GM12878 (cell line): ENCODE data around the gene TMEM63C. TPM values are rescaled to one million over a fixed set of nuclear protein-coding genes. Genes with fewer than 3 reads are reported as not detected.

Experiments used
- ATAC-seq: fragments of 200-7000 bp; cut with Tn5 transposase; 3 replicates; pipeline ENCODE4 v1.9.1; 2020; ENCODE audit warnings: mild to moderate bottlenecking, moderate library complexity
- BruUV-seq: library from RNA; stranded (reverse); fragments of 400-500 nt; replicated peaks from 2 replicates; lab custom pipeline; 2021; lab: Mats Ljungman, UMichigan
- CTCF ChIA-PET: fragments of 300-600 bp; sonication (Branson Sonifier 250); formaldehyde crosslinking; extraction: SDS; loops from one replicate; lab custom pipeline; 2021; ENCODE audit warnings: inconsistent platforms; lab: Yijun Ruan, JAX
- POLR2A ChIA-PET: fragments of 350-600 bp; formaldehyde crosslinking; extraction: SDS; loops from one replicate; lab custom pipeline; 2021; ENCODE audit warnings: inconsistent platforms; lab: Charles Lee
- RAD21 ChIA-PET: fragments of 300-600 bp; sonication (Branson Sonifier 250); formaldehyde crosslinking; loops from one replicate; lab custom pipeline; 2023; ENCODE audit warnings: antibody characterized with exemption; ENCODE audit not compliant: unreplicated experiment; lab: Charles Lee
- SMC1A ChIA-PET: fragments of 300-600 bp; sonication (Branson Sonifier 250); formaldehyde crosslinking; loops from one replicate; lab custom pipeline; 2023; ENCODE audit not compliant: unreplicated experiment, uncharacterized antibody; lab: Charles Lee
- DNase-seq: peaks from one replicate; pipeline ENCODE4 v3.0.0-alpha.2; 2011; ENCODE audit warnings: low read depth, low spot score
- FAIRE-seq: peaks from 3 replicates; lab custom pipeline; 2011; peaks lifted over from hg19 to GRCh38; lab: Jason Lieb, UNC
- H2AFZ ChIP-seq: 2 replicates; pipeline ENCODE4 v1.6.0; 2011; ENCODE audit warnings: low read depth, low read length, control low read depth; ENCODE audit not compliant: control insufficient read depth
- H3K27ac ChIP-seq: 2 replicates; pipeline ENCODE4 v1.5.1; 2011; ENCODE audit warnings: control low read depth; ENCODE audit not compliant: control insufficient read depth, insufficient read depth
- H3K27me3 ChIP-seq, 2 experiments: replicated peaks in 1 of 2; 2 replicates each; pipeline versions ENCODE4 v1.6.0 to v1.6.1; 2011; ENCODE audit warnings: low read length in 1 of 2; ENCODE audit not compliant: control insufficient read depth in 2 of 2, insufficient read depth in 2 of 2
- H3K36me3 ChIP-seq, 2 experiments: 2 replicates each; pipeline ENCODE4 v1.5.1; 2011; ENCODE audit warnings: low read length in 1 of 2; ENCODE audit not compliant: control insufficient read depth in 2 of 2, insufficient read depth in 2 of 2
- H3K4me1 ChIP-seq: 2 replicates; pipeline ENCODE4 v1.6.1; 2011; ENCODE audit warnings: mild to moderate bottlenecking, low read length, moderate library complexity, mixed read lengths; ENCODE audit not compliant: control insufficient read depth, insufficient read depth
- H3K4me2 ChIP-seq: 2 replicates; pipeline ENCODE4 v1.6.0; 2011; ENCODE audit warnings: control low read depth; ENCODE audit not compliant: control insufficient read depth, insufficient read depth
- H3K4me3 ChIP-seq: fragments of 200-600 bp; sonication (generic); 2 replicates; pipeline ENCODE4 v1.5.1; 2016
- H3K79me2 ChIP-seq: 2 replicates; pipeline ENCODE4 v1.6.0; 2011; ENCODE audit warnings: low read length; ENCODE audit not compliant: control insufficient read depth, insufficient read depth
- H3K9ac ChIP-seq: 2 replicates; pipeline ENCODE4 v1.8.0; 2011; ENCODE audit warnings: low read length, control low read depth, mixed read lengths; ENCODE audit not compliant: control insufficient read depth, insufficient read depth
- H3K9me3 ChIP-seq: replicated peaks from 3 replicates; pipeline ENCODE4 v1.5.1; 2011; ENCODE audit warnings: mild to moderate bottlenecking, low read length; ENCODE audit not compliant: control insufficient read depth, insufficient read depth
- H4K20me1 ChIP-seq: 2 replicates; pipeline ENCODE4 v1.6.0; 2011; ENCODE audit not compliant: control insufficient read depth, insufficient read depth
- CREM ChIP-seq: IDR thresholded peaks from 2 replicates; pipeline ENCODE4 v1.6.1; 2014; ENCODE audit warnings: antibody characterized with exemption, low read depth
- ESRRA ChIP-seq: IDR thresholded peaks from 2 replicates; pipeline ENCODE4 v1.6.1; 2012; ENCODE audit warnings: mild to moderate bottlenecking, low read length, improper control_type of control experiment
- EZH2 ChIP-seq: IDR thresholded peaks from 2 replicates; pipeline ENCODE4 v1.6.1; 2012; ENCODE audit warnings: low read depth, mild to moderate bottlenecking, control low read depth, inconsistent platforms, low read length, borderline replicate concordance; ENCODE audit not compliant: control insufficient read depth
- GATAD2B ChIP-seq: fragments of 450-650 bp; conservative IDR thresholded peaks from 2 replicates; pipeline ENCODE4 v1.6.1; 2017; ENCODE audit warnings: low read depth, mild to moderate bottlenecking, moderate library complexity
- HDGF ChIP-seq: fragments of 450-650 bp; IDR thresholded peaks from 2 replicates; pipeline ENCODE4 v1.6.1; 2016; ENCODE audit warnings: antibody characterized with exemption
- JUNB ChIP-seq: IDR thresholded peaks from 2 replicates; pipeline ENCODE4 v1.6.1; 2016; ENCODE audit warnings: antibody characterized with exemption, mild to moderate bottlenecking
- NFIC ChIP-seq: IDR thresholded peaks from 2 replicates; pipeline ENCODE4 v1.6.1; 2012; ENCODE audit warnings: low read depth, mild to moderate bottlenecking, inconsistent platforms, low read length, moderate library complexity
- RBBP5 ChIP-seq: fragments of 200-600 bp; sonication (generic); conservative IDR thresholded peaks from 2 replicates; pipeline ENCODE4 v1.6.1; 2016
- SMC3 ChIP-seq: IDR thresholded peaks from 2 replicates; pipeline ENCODE4 v1.6.1; 2011; ENCODE audit warnings: low read length, improper control_type of control experiment, borderline replicate concordance
- TARDBP ChIP-seq: IDR thresholded peaks from 2 replicates; pipeline ENCODE4 v1.6.1; 2016; ENCODE audit warnings: borderline replicate concordance
- ZNF24 ChIP-seq: fragments of 450-650 bp; IDR thresholded peaks from 2 replicates; pipeline ENCODE4 v1.6.1; 2017; ENCODE audit warnings: antibody characterized with exemption, mild to moderate bottlenecking
- WGBS: methylation state at CpG from one replicate; pipeline ENCODE4 v1.1.6; 2016; ENCODE audit warnings: low lambda C conversion rate; ENCODE audit not compliant: insufficient replicate concordance, insufficient coverage; ENCODE audit errors: missing lambda C conversion rate; 5-methylcytosine and 5-hydroxymethylcytosine counted together
- in situ Hi-C: fragments of 300-500 bp; cut with MboI; formaldehyde crosslinking; loops from 9 replicates; pipeline ENCODE4 v1.14.3; 2018; ENCODE audit warnings: mixed read lengths
- intact Hi-C: fragments of 100-400 bp; cut with micrococcal nuclease; formaldehyde crosslinking; loops from one replicate; pipeline ENCODE4 v1.14.2; 2022; ENCODE audit not compliant: unreplicated experiment
- polyA plus RNA-seq, 11 experiments: library from polyadenylated mRNA; depleted of rRNA in 4 of 11; unstranded in 6 of 11; stranded (reverse) in 5 of 11; fragments of >200 nt; fragmentation: Nextera tagmentation in 4 of 11; fragmentation: Illumina TruSeq in 1 of 11; extraction: Ambion mirVana in 4 of 11; extraction: Trizol in 1 of 11; gene quantifications; 1 replicate in 1 of 11; 2 replicates in 10 of 11; pipeline versions ENCODE4 v1.2.1 to v1.2.3, GENCODE V29; 2011 to 2016; ENCODE audit warnings: inconsistent platforms in 2 of 11, missing spikeins in 2 of 11, low read depth in 1 of 11
- total RNA-seq, 4 experiments: library from RNA; depleted of rRNA in 3 of 4; stranded (reverse); fragments of >200 nt in 3 of 4; fragmentation: Illumina TruSeq in 1 of 4; extraction: Trizol in 1 of 4; gene quantifications; 2 replicates each; pipeline versions ENCODE4 v1.2.1 to v1.2.3, GENCODE V29; 2013 to 2021
- TF ChIP-seq, protein P1 (sequence below): fragments of 450-650 bp; IDR thresholded peaks from 2 replicates; pipeline ENCODE4 v1.6.1; 2016; ENCODE audit warnings: mild to moderate bottlenecking
- TF ChIP-seq, protein P2 (sequence below): fragments of 450-650 bp; IDR thresholded peaks from 2 replicates; pipeline ENCODE4 v1.6.1; 2016; ENCODE audit warnings: mild to moderate bottlenecking
- TF ChIP-seq, protein P3 (sequence below), 3 experiments: IDR thresholded peaks in 2 of 3; conservative IDR thresholded peaks in 1 of 3; 2 replicates each; pipeline ENCODE4 v1.5.1; 2011; ENCODE audit warnings: low read depth in 3 of 3, low read length in 3 of 3, mild to moderate bottlenecking in 3 of 3, control low read depth in 2 of 3, moderate library complexity in 2 of 3, inconsistent platforms in 1 of 3, mixed read lengths in 1 of 3; ENCODE audit not compliant: control insufficient read depth in 2 of 3, insufficient read depth in 1 of 3; ENCODE audit errors: extremely low read depth in 1 of 3
- TF ChIP-seq, protein P4 (sequence below): fragments of 450-650 bp; conservative IDR thresholded peaks from 2 replicates; pipeline ENCODE4 v1.6.1; 2017; ENCODE audit warnings: mild to moderate bottlenecking, moderate library complexity

The TMEM63C gene
- total and polyA plus RNA-seq, 10 of the 15 experiments (the other 5 are each of a cell fraction or from before 2014, with no cell fraction given) = 0.06 to 1.3 (median 0.39) TPM; not detected in 4

- TF ChIP-seq ZNF24 = no peak
- TF ChIP-seq, protein P1, sequence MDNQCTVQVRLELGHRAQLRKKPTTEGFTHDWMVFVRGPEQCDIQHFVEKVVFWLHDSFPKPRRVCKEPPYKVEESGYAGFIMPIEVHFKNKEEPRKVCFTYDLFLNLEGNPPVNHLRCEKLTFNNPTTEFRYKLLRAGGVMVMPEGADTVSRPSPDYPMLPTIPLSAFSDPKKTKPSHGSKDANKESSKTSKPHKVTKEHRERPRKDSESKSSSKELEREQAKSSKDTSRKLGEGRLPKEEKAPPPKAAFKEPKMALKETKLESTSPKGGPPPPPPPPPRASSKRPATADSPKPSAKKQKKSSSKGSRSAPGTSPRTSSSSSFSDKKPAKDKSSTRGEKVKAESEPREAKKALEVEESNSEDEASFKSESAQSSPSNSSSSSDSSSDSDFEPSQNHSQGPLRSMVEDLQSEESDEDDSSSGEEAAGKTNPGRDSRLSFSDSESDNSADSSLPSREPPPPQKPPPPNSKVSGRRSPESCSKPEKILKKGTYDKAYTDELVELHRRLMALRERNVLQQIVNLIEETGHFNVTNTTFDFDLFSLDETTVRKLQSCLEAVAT = no peak
- no peak for TF ChIP-seq NFIC
- TF ChIP-seq, protein P2, sequence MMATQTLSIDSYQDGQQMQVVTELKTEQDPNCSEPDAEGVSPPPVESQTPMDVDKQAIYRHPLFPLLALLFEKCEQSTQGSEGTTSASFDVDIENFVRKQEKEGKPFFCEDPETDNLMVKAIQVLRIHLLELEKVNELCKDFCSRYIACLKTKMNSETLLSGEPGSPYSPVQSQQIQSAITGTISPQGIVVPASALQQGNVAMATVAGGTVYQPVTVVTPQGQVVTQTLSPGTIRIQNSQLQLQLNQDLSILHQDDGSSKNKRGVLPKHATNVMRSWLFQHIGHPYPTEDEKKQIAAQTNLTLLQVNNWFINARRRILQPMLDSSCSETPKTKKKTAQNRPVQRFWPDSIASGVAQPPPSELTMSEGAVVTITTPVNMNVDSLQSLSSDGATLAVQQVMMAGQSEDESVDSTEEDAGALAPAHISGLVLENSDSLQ = no peak
- no peak for TF ChIP-seq HDGF
- TF ChIP-seq GATAD2B = no peak
- TF ChIP-seq EZH2 = no peak
These were observed 2.9 kb upstream of the TMEM63C start (continued) for GRCh38 chr14:77178656-77179055.

DNA sequence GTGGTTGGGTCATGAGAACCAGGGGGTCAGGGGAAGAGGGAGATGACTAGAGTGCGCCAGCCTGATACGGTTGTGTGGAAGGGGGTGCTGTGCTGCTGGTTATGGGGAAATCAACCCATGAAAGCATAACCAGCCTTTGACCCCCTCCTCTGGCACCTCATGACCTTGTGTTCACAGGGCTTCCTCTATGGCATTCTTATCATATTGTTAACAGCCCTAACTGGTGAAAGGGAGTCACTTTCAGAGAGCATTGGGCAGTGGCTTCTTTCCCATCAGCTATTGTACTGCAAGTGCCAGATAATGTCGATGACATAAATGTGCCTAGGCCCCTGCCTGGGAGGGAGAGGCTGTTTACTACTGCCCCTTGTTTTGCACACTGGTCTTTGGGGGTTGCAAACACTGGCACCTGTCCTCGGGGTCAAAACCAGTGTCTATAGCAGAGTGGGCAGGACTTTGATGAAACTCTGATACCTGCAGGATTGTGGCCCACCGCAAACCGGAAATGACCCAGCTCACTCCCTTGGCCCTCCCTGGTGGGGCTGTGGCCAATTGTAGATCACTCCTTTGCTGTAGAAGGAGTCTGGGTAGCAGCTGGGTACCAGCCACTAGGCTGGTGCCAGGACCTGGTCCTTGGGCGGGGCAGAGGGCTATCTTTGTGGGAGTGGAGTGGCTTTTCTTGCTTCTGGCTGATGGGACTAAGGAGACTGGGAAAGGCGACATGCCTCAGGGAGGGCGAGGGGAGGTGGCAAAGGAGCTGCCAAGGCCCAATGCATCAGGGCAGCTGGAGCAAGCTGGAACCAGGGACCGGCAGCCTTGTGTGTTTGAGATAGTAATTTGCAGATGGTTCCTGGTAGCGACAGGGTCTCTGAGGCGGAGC is 634 bp upstream of the TMEM63C start:
- Histone ChIP-seq H3K27ac (no peak overlapping the region), H3K4me2 (peak overlapping the region; percentile 98), H3K9me3 (no peaks in the 10 kb centered on the region), H3K79me2 (no peaks in the 10 kb centered on the region), H3K27me3 (peaks cover 0 to 3% of the 10 kb centered on the region in 2 experiments; a peak in 1 of 4 replicates), H3K4me1 (peaks cover 4% of the 10 kb centered on the region), H3K36me3 (no peaks in the 10 kb centered on the region), H2AFZ (peak overlapping the region; percentile 65), H3K9ac (no peak overlapping the region), H3K4me3 (peak overlapping the region; percentile 53; the same call in 1 of the 2 replicates), H4K20me1 (no peaks in the 10 kb centered on the region)
- no TSS peak for BruUV-seq
- CTCF ChIA-PET = interaction anchor here (0.7 to 1.0 kb wide), 3 partner anchors 16 to 79 kb away, joined by 3 to 4 read pairs (median 3); partner anchors contain the start of gene ZDHHC22
- in situ Hi-C loops = no loop called here
- RAD21 ChIA-PET = interaction anchor here (0.8 kb wide), 1 partner anchor 33 kb away, joined by 3 read pairs; no protein-coding TSS in a partner anchor
- POLR2A ChIA-PET = interaction anchor here (0.6 kb wide), 1 partner anchor 36 kb away, joined by 4 read pairs; no protein-coding TSS in a partner anchor
- SMC1A ChIA-PET = interaction anchor here (1.5 kb wide), 1 partner anchor 30 kb away, joined by 6 read pairs; no protein-coding TSS in a partner anchor
- 43% methylated on average over 12 of the region's 12 CpGs for WGBS
- FAIRE-seq (peak; percentile 23), DNase-seq (no peak), ATAC-seq (peak; percentile 42)
- intact Hi-C loops = no loop called here
- TF ChIP-seq, protein P3, sequence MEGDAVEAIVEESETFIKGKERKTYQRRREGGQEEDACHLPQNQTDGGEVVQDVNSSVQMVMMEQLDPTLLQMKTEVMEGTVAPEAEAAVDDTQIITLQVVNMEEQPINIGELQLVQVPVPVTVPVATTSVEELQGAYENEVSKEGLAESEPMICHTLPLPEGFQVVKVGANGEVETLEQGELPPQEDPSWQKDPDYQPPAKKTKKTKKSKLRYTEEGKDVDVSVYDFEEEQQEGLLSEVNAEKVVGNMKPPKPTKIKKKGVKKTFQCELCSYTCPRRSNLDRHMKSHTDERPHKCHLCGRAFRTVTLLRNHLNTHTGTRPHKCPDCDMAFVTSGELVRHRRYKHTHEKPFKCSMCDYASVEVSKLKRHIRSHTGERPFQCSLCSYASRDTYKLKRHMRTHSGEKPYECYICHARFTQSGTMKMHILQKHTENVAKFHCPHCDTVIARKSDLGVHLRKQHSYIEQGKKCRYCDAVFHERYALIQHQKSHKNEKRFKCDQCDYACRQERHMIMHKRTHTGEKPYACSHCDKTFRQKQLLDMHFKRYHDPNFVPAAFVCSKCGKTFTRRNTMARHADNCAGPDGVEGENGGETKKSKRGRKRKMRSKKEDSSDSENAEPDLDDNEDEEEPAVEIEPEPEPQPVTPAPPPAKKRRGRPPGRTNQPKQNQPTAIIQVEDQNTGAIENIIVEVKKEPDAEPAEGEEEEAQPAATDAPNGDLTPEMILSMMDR (IDR thresholded peaks at IDR 0.05 in 2 of 3, conservative IDR thresholded peaks at IDR 0.05 in 1 of 3; ENCODE audit: control insufficient read depth in 2 of 3, extremely low read depth in 1 of 3, insufficient read depth in 1 of 3, low read depth in 3 of 3, low read length in 3 of 3) = no peak
- no peak for TF ChIP-seq CREM
- TF ChIP-seq, protein P4, sequence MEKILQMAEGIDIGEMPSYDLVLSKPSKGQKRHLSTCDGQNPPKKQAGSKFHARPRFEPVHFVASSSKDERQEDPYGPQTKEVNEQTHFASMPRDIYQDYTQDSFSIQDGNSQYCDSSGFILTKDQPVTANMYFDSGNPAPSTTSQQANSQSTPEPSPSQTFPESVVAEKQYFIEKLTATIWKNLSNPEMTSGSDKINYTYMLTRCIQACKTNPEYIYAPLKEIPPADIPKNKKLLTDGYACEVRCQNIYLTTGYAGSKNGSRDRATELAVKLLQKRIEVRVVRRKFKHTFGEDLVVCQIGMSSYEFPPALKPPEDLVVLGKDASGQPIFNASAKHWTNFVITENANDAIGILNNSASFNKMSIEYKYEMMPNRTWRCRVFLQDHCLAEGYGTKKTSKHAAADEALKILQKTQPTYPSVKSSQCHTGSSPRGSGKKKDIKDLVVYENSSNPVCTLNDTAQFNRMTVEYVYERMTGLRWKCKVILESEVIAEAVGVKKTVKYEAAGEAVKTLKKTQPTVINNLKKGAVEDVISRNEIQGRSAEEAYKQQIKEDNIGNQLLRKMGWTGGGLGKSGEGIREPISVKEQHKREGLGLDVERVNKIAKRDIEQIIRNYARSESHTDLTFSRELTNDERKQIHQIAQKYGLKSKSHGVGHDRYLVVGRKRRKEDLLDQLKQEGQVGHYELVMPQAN = no peak
- TF ChIP-seq TARDBP = no peak
- TF ChIP-seq JUNB = no peak
- TF ChIP-seq ESRRA = no peak
- no peak for TF ChIP-seq SMC3
- no peak for TF ChIP-seq RBBP5
